Heart left ventricle (tissue), 16 donors: ENCODE results near the gene FBXO31. TPM values are rescaled to one million over a fixed set of nuclear protein-coding genes. Genes with fewer than 3 reads are reported as not detected.

Experiments
- ATAC-seq, 4 donors: fragments of 200-7000 bp; cut with Tn5 transposase; one replicate each; pipeline ENCODE4 v1.9.1; 2020 to 2022; ENCODE audit warnings: moderate library complexity in 4 of 4, mild to moderate bottlenecking in 3 of 4, moderate number of reproducible peaks in 1 of 4
- DNase-seq, 5 donors: peaks; one replicate each; pipeline ENCODE4 v3.0.0-alpha.2; 2020
- H3K27ac ChIP-seq, 12 donors: fragments of 200-600 bp; sonication (generic) in 4 of 12; one replicate each; pipeline versions ENCODE4 v1.5.0 to v1.8.0; 2016 to 2022; ENCODE audit warnings: mild to moderate bottlenecking in 2 of 12
- H3K27me3 ChIP-seq, 9 donors: fragments of 200-600 bp; sonication (generic) in 2 of 9; one replicate each; pipeline versions ENCODE4 v1.5.1 to v1.8.0; 2016 to 2022; ENCODE audit warnings: mild to moderate bottlenecking in 3 of 9
- H3K36me3 ChIP-seq, 9 donors: fragments of 200-600 bp; sonication (generic) in 2 of 9; one replicate each; pipeline versions ENCODE4 v1.5.0 to v1.8.0; 2018 to 2022; ENCODE audit warnings: mild to moderate bottlenecking in 2 of 9
- H3K4me1 ChIP-seq, 12 donors: fragments of 200-600 bp; sonication (generic) in 4 of 12; one replicate each; pipeline versions ENCODE4 v1.5.0 to v1.8.0; 2016 to 2022; ENCODE audit warnings: mild to moderate bottlenecking in 3 of 12
- H3K4me3 ChIP-seq, 12 donors: fragments of 200-600 bp; sonication (generic) in 4 of 12; one replicate each; pipeline versions ENCODE4 v1.5.0 to v1.8.0; 2017 to 2022; ENCODE audit warnings: mild to moderate bottlenecking in 9 of 12, moderate library complexity in 4 of 12
- H3K9me3 ChIP-seq, 12 donors: fragments of 200-600 bp; sonication (generic) in 4 of 12; one replicate each; pipeline versions ENCODE4 v1.5.0 to v1.8.0; 2016 to 2022; ENCODE audit warnings: mild to moderate bottlenecking in 1 of 12
- CTCF ChIP-seq, 12 donors: fragments of 200-600 bp; sonication (generic) in 4 of 12; IDR thresholded peaks; one replicate each; pipeline versions ENCODE4 v1.5.0 to v1.8.0; 2018 to 2022; ENCODE audit warnings: antibody characterized with exemption in 12 of 12, mild to moderate bottlenecking in 5 of 12
- POLR2A ChIP-seq, 2 donors: fragments of 450-650 bp; IDR thresholded peaks; one replicate each; pipeline ENCODE4 v1.6.1; 2017; ENCODE audit warnings: antibody characterized with exemption in 2 of 2, mild to moderate bottlenecking in 2 of 2, moderate library complexity in 2 of 2
- WGBS, 4 donors: extraction: QIAGEN DNeasy Blood & Tissue Kit in 2 of 4; methylation state at CpG; one replicate each; pipeline versions ENCODE4 v1.1.5 to v1.1.7; 2013 to 2018; 5-methylcytosine and 5-hydroxymethylcytosine counted together
- intact Hi-C, 10 donors: fragments of 100-400 bp; cut with DNase I; formaldehyde crosslinking; loops; one replicate each; pipeline versions ENCODE4 v1.11.1 to v1.14.2; 2022
- polyA plus RNA-seq, 2 donors: library from polyadenylated mRNA; stranded (reverse); fragments of 200-250 nt; gene quantifications; one replicate each; pipeline ENCODE4 v1.2.3, GENCODE V29; 2013
- total RNA-seq, 9 donors: library from RNA; depleted of rRNA in 2 of 9; stranded (reverse); fragments of >200 nt in 2 of 9; fragmentation: NEBNext Ultra II Directional in 3 of 9; extraction: Animal tissue kit (Norgen Biotek cat#: 25700) in 3 of 9; gene quantifications; one replicate each; pipeline versions ENCODE4 v1.1.0 to v1.2.4, GENCODE V29; 2016 to 2023
- donor health status: ischemic (EF 13 %, LVEDD 7.1; RV severe dilation, severe dysfunction).
- donor health status: healthy with polysubstance abuse.
- donor health status: DM: no; HTN: yes; CAD: no.
- donor health status: DM: no; HTN: no; CAD: no.
- donor health status: ischemic (EF 25% LVEDD 6.9; RV normal size, moderate dysfunction).
- donor health status: ischemic (EF 25% LVEDD 5.7; RV mildly dilated, moderate dysfunction).
- donor health status: healthy.
- donor health status: DM: yes; HTN: yes; CAD: no.
- donor health status: ischemic (EF 35%, LVEDD 5.7; RV mildly dilated, moderate dysfunction).
- donor health status: nonischemic (EF 11% LVEDD 7.7; RV severe dilation, severe dysfunction).
- donor health status: DM: yes; HTN: yes; CAD: no.
- donor health status: PGD.
- donor health status: ischemic (EF 29% LVEDD 5.4; RV normal size, mild dysfunction).
- donor health status: nonischemic (EF 23%, LVEDD 6.1; RV moderate dilation, normal function).

Gene FBXO31
- total and polyA plus RNA-seq, 11 donors, result 20.0 to 130 (median 63.1) TPM

- Histone ChIP-seq H3K27me3 (no peaks in the 10 kb centered on the region), H3K9me3 (no peaks in the 10 kb centered on the region), H3K4me3 (no peak overlapping the region), H3K36me3 (peaks cover 0 to 48% (median 32%) of the 10 kb centered on the region in 9 donors), H3K27ac (no peak overlapping the region), H3K4me1 (peaks cover 0 to 33% (median 2%) of the 10 kb centered on the region in 12 donors)
- TF ChIP-seq POLR2A (IDR thresholded peaks at IDR 0.05) (no peak), CTCF (IDR thresholded peaks at IDR 0.05) (no peak)
- DNase-seq (no peak), ATAC-seq (no peak)
- intact Hi-C loops, result no loop called here
- 93 to 97% (median 95%) methylated on average over 17 of the region's 17 CpGs for WGBS, 4 donors
Observed at GRCh38 chr16:87353613-87354012, 30.0 kb downstream of the FBXO31 start.

- intact Hi-C loops, result no loop called here
- Histone ChIP-seq H3K36me3 (peaks cover 0 to 44% (median 29%) of the 10 kb centered on the region in 9 donors), H3K27me3 (no peaks in the 10 kb centered on the region), H3K27ac (no peak overlapping the region), H3K4me1 (peaks cover 0 to 29% (median 0%) of the 10 kb centered on the region in 12 donors), H3K9me3 (no peaks in the 10 kb centered on the region), H3K4me3 (no peak overlapping the region)
- no peak for TF ChIP-seq CTCF (IDR thresholded peaks at IDR 0.05)
- no peak for TF ChIP-seq POLR2A (IDR thresholded peaks at IDR 0.05)
- peak in 1 of 5 donors; percentile 15 for DNase-seq
- ATAC-seq, result no peak
- 89 to 95% (median 94%) methylated on average over 15 of the region's 15 CpGs for WGBS, 4 donors
Observed at GRCh38 chr16:87352818-87353217, 30.8 kb downstream of the FBXO31 start.

- no peaks in the 10 kb centered on the region for H3K9me3 ChIP-seq
- WGBS, 4 donors, result 52 to 66% (median 62%) methylated on average over 9 of the region's 9 CpGs
- no peak overlapping the region for H3K27ac ChIP-seq
- peak in 2 of 4 donors; percentile 18 to 36 for ATAC-seq
- H3K36me3 ChIP-seq, result peaks cover 0 to 38% (median 24%) of the 10 kb centered on the region in 9 donors
- intact Hi-C loops, result no loop called here
- H3K4me3 ChIP-seq, result no peak overlapping the region
- no peak for TF ChIP-seq CTCF (IDR thresholded peaks at IDR 0.05)
- TF ChIP-seq POLR2A (IDR thresholded peaks at IDR 0.05), result no peak
- DNase-seq, result peak in 1 of 5 donors; percentile 26
- H3K4me1 ChIP-seq, result peaks cover 0 to 29% (median 0%) of the 10 kb centered on the region in 12 donors
- no peaks in the 10 kb centered on the region for H3K27me3 ChIP-seq
Observed at GRCh38 chr16:87351320-87351698, 32.3 kb downstream of the FBXO31 start.

- H3K27ac ChIP-seq, result no peak overlapping the region
- H3K27me3 ChIP-seq, result no peaks in the 10 kb centered on the region
- intact Hi-C loops, result no loop called here
- H3K9me3 ChIP-seq, result no peaks in the 10 kb centered on the region
- DNase-seq (peak in 1 of 5 donors; percentile 23), ATAC-seq (peak in 2 of 4 donors; percentile 23 to 34)
- WGBS, 4 donors, result 71 to 77% (median 77%) methylated on average over 21 to 23 of the region's 23 CpGs
- H3K4me3 ChIP-seq, result peak overlapping the region in 3 of 12 donors; percentile 2 to 14 (median 3)
- TF ChIP-seq CTCF (IDR thresholded peaks at IDR 0.05), result no peak
- no peak for TF ChIP-seq POLR2A (IDR thresholded peaks at IDR 0.05)
- H3K36me3 ChIP-seq, result peaks cover 0 to 41% (median 27%) of the 10 kb centered on the region in 9 donors
- H3K4me1 ChIP-seq, result peaks cover 0 to 29% (median under 1%) of the 10 kb centered on the region in 12 donors
Observed at GRCh38 chr16:87350681-87351319, 32.8 kb downstream of the FBXO31 start.
